C4-2B (cell line): Measurements from ENCODE around the gene CA7.

Source experiments
- ZFX ChIP-seq: fragments of 450-650 bp; IDR thresholded peaks from 2 replicates; pipeline ENCODE4 v1.6.1; 2017
- TF ChIP-seq, protein P1 (sequence below): fragments of 450-650 bp; conservative IDR thresholded peaks from 2 replicates; pipeline ENCODE4 v1.5.1; 2017; ENCODE audit warnings: mild to moderate bottlenecking

DNA sequence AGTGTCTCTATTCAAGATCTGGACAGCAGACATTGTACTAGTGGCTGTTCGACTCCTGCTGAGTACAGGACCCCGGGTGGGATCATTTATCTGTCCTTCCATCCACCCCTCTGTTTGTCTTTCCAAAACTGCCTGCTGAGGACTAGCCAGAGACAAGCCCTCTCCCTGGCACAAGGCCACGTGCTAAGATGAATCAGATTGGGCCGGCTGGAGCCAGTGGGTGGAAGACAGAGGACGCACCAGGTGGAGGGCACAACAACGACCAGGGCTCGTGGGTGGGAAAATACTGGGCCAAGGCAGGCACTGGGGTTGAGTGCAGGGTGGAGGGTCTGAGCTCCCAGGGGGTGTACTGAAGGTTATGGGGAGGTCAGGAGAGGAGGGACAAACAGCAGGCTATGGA, 1.4 kb upstream of the CA7 start:
- TF ChIP-seq, protein P1, sequence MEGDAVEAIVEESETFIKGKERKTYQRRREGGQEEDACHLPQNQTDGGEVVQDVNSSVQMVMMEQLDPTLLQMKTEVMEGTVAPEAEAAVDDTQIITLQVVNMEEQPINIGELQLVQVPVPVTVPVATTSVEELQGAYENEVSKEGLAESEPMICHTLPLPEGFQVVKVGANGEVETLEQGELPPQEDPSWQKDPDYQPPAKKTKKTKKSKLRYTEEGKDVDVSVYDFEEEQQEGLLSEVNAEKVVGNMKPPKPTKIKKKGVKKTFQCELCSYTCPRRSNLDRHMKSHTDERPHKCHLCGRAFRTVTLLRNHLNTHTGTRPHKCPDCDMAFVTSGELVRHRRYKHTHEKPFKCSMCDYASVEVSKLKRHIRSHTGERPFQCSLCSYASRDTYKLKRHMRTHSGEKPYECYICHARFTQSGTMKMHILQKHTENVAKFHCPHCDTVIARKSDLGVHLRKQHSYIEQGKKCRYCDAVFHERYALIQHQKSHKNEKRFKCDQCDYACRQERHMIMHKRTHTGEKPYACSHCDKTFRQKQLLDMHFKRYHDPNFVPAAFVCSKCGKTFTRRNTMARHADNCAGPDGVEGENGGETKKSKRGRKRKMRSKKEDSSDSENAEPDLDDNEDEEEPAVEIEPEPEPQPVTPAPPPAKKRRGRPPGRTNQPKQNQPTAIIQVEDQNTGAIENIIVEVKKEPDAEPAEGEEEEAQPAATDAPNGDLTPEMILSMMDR: no peak
- TF ChIP-seq ZFX: no peak
